Skeletal muscle tissue (tissue), 4 donors: ENCODE results near the gene DGKI. TPM values are rescaled to one million over a fixed set of nuclear protein-coding genes. Genes with fewer than 3 reads are reported as not detected.

Source experiments
- H3K27ac ChIP-seq: one replicate; pipeline ENCODE4 v1.7.0; 2013; ENCODE audit warnings: mild to moderate bottlenecking, low read depth, low read length, inconsistent platforms
- H3K27me3 ChIP-seq, 3 donors: one replicate each; pipeline ENCODE4 v1.7.0; 2013; ENCODE audit warnings: low read length in 3 of 3; ENCODE audit not compliant: control insufficient read depth in 3 of 3, insufficient read depth in 3 of 3
- H3K36me3 ChIP-seq, 3 donors: one replicate each; pipeline ENCODE4 v1.7.0; 2013; ENCODE audit warnings: low read length in 3 of 3; ENCODE audit not compliant: control insufficient read depth in 3 of 3, insufficient read depth in 3 of 3
- H3K4me1 ChIP-seq, 3 donors: one replicate each; pipeline ENCODE4 v1.7.0; 2013; ENCODE audit warnings: low read length in 3 of 3, mild to moderate bottlenecking in 3 of 3; ENCODE audit not compliant: control insufficient read depth in 3 of 3, insufficient read depth in 3 of 3
- H3K4me3 ChIP-seq, 3 donors: one replicate each; pipeline ENCODE4 v1.7.0; 2013; ENCODE audit warnings: low read length in 3 of 3
- H3K9ac ChIP-seq, 3 donors: one replicate each; pipeline ENCODE4 v1.7.0; 2013; ENCODE audit warnings: low read length in 3 of 3, mild to moderate bottlenecking in 3 of 3, moderate library complexity in 2 of 3, low read depth in 1 of 3
- H3K9me3 ChIP-seq, 3 donors: one replicate each; pipeline ENCODE4 v1.7.0; 2013; ENCODE audit warnings: low read length in 3 of 3; ENCODE audit not compliant: control insufficient read depth in 3 of 3
- total RNA-seq: library from RNA; depleted of rRNA; stranded (reverse); fragments of >200 nt; gene quantifications from one replicate; pipeline ENCODE4 v1.2.3, GENCODE V29; 2014
- donor health status: Osteomylitis.

Gene DGKI
- total RNA-seq, 1 donor from 2014 or later, result 1.0 TPM

DNA sequence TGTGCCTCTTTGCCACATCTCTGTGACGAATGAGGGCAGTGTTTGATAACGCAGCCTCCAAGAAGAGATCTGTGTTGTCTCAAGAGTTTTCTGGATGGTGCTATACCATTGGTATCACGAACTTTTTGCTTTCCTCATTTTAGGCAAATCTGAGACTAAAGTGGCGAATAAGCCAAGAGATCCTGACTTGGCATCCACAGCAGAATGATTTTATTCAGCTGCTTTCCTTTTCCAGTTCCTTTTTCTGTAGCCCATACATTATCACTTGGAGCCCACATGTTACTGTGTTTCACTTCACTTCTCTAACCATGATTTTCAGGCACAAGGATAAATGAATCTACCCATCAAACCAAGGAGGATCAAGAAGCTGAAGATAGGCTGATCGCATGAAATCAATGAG lies 325.3 kb downstream of the DGKI start:
- Histone ChIP-seq H3K27ac (no peak overlapping the region), H3K27me3 (no peaks in the 10 kb centered on the region), H3K9ac (no peak overlapping the region), H3K9me3 (no peaks in the 10 kb centered on the region), H3K36me3 (no peaks in the 10 kb centered on the region), H3K4me3 (no peak overlapping the region), H3K4me1 (no peaks in the 10 kb centered on the region)

DNA sequence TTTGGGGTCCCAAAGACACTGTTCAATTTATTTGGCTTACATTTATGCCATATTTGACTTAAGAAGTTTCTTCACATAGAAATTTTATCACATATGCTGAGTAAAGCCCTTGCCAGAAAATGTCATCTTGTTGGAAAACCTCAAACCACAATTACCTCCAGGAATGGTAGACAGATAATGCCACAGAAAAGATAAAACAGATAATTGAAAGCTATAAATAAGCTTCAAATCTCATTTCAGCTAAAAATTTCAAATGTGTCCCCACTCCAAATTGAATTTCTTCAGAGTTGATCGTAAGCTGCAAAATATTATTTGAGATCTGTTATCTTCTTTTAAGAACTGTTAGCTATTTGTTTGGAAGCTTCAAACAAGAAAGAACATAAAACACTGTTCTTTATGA lies 326.8 kb downstream of the DGKI start:
- Histone ChIP-seq H3K36me3 (no peaks in the 10 kb centered on the region), H3K4me1 (no peaks in the 10 kb centered on the region), H3K4me3 (no peak overlapping the region), H3K27ac (no peak overlapping the region), H3K9me3 (no peaks in the 10 kb centered on the region), H3K9ac (no peak overlapping the region), H3K27me3 (no peaks in the 10 kb centered on the region)

DNA sequence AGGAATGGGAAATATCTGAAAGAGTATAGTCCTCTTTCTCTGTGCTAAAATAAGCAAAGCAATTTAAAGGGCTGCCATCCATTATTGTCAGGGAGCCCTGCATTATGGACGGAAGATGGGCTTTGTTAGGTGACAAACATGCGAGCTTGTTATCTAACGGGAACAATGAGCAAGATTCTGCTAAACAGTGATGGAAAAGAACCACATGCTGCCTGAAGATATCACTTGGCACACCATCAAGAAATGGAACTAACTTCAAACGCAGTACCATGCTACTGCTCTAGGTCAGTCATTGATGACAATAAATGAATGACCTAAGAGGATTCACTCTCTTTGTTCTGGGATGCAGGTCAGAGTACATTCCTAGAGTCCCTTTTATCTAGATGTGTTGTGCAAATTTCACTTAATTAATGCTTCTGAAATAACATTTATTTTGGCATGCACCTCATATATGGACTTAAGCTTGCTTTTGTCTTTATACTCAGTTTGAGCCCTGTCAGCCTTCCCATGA lies 327.5 kb downstream of the DGKI start:
- no peak overlapping the region for H3K4me3 ChIP-seq
- no peaks in the 10 kb centered on the region for H3K36me3 ChIP-seq
- H3K4me1 ChIP-seq, result no peaks in the 10 kb centered on the region
- no peak overlapping the region for H3K27ac ChIP-seq
- no peaks in the 10 kb centered on the region for H3K27me3 ChIP-seq
- no peak overlapping the region for H3K9ac ChIP-seq
- H3K9me3 ChIP-seq, result no peaks in the 10 kb centered on the region

- Histone ChIP-seq H3K9me3 (no peaks in the 10 kb centered on the region), H3K27me3 (no peaks in the 10 kb centered on the region), H3K27ac (no peak overlapping the region), H3K36me3 (no peaks in the 10 kb centered on the region), H3K4me1 (no peaks in the 10 kb centered on the region), H3K4me3 (no peak overlapping the region), H3K9ac (no peak overlapping the region)
These were observed 333.7 kb downstream of the DGKI start for GRCh38 chr7:137513091-137513490.

GRCh38 chr7:137507096-137507495 lies 339.7 kb downstream of the DGKI start:
- H3K27ac ChIP-seq, result no peak overlapping the region
- H3K4me1 ChIP-seq, result no peaks in the 10 kb centered on the region
- H3K9me3 ChIP-seq, result no peaks in the 10 kb centered on the region
- H3K4me3 ChIP-seq, result no peak overlapping the region
- H3K36me3 ChIP-seq, result no peaks in the 10 kb centered on the region
- H3K27me3 ChIP-seq, result no peaks in the 10 kb centered on the region
- H3K9ac ChIP-seq, result no peak overlapping the region

DNA sequence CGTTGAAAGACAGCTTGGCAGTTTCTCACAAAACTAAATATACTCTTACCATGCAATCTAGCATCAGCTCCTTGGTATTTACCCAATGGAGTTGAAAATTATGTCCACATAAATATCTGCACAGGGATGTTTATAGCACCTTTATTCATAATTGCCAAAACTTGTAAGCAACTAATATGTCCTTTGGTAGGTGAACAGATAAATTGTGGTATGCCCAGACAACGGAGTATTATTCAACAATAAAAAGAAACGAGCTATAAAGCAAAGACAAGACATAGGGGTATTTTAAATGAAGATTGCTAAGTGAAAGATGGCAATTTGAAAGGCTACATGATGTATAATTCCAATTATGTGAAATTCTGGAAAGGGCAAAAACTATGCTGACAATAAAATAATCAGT lies 340.7 kb downstream of the DGKI start:
- H3K36me3 ChIP-seq, result no peaks in the 10 kb centered on the region
- H3K27ac ChIP-seq, result no peak overlapping the region
- H3K9me3 ChIP-seq, result no peaks in the 10 kb centered on the region
- H3K9ac ChIP-seq, result no peak overlapping the region
- no peak overlapping the region for H3K4me3 ChIP-seq
- H3K4me1 ChIP-seq, result no peaks in the 10 kb centered on the region
- no peaks in the 10 kb centered on the region for H3K27me3 ChIP-seq

DNA sequence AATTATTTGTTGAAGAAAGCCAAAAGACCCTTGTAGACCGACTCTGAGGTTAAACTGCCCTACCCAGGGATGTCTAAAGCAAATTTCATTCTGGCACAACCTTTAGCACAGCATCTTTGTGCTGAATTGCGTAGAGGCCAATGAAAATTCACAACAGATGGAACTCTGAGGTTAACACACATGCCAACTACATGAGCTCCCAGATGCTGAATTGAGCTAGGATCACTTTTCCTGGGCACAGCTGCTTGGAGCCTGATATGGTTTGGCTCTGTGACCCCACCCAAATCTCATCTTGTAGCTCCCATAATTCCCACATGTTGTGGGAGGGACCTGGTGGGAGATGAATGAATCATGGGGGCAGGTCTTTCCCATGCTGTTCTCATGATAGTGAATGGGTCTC lies 345.2 kb downstream of the DGKI start:
- H3K36me3 ChIP-seq, result no peaks in the 10 kb centered on the region
- no peak overlapping the region for H3K4me3 ChIP-seq
- H3K27ac ChIP-seq, result no peak overlapping the region
- no peaks in the 10 kb centered on the region for H3K27me3 ChIP-seq
- H3K9me3 ChIP-seq, result no peaks in the 10 kb centered on the region
- no peaks in the 10 kb centered on the region for H3K4me1 ChIP-seq
- no peak overlapping the region for H3K9ac ChIP-seq

- no peaks in the 10 kb centered on the region for H3K27me3 ChIP-seq
- no peak overlapping the region for H3K4me3 ChIP-seq
- no peak overlapping the region for H3K9ac ChIP-seq
- no peaks in the 10 kb centered on the region for H3K9me3 ChIP-seq
- no peak overlapping the region for H3K27ac ChIP-seq
- H3K36me3 ChIP-seq, result no peaks in the 10 kb centered on the region
- H3K4me1 ChIP-seq, result no peaks in the 10 kb centered on the region
These were observed 353.9 kb downstream of the DGKI start for GRCh38 chr7:137492889-137493288.

GRCh38 chr7:137489880-137490279 lies 356.9 kb downstream of the DGKI start:
- H3K36me3 ChIP-seq, result no peaks in the 10 kb centered on the region
- H3K27me3 ChIP-seq, result no peaks in the 10 kb centered on the region
- H3K27ac ChIP-seq, result no peak overlapping the region
- H3K9ac ChIP-seq, result no peak overlapping the region
- no peak overlapping the region for H3K4me3 ChIP-seq
- H3K4me1 ChIP-seq, result no peaks in the 10 kb centered on the region
- no peaks in the 10 kb centered on the region for H3K9me3 ChIP-seq

GRCh38 chr7:137488038-137488437 lies 358.7 kb downstream of the DGKI start:
- no peaks in the 10 kb centered on the region for H3K27me3 ChIP-seq
- H3K27ac ChIP-seq, result no peak overlapping the region
- H3K9me3 ChIP-seq, result no peaks in the 10 kb centered on the region
- no peaks in the 10 kb centered on the region for H3K4me1 ChIP-seq
- H3K4me3 ChIP-seq, result no peak overlapping the region
- H3K36me3 ChIP-seq, result no peaks in the 10 kb centered on the region
- no peak overlapping the region for H3K9ac ChIP-seq

GRCh38 chr7:137485818-137486217 lies 361.0 kb downstream of the DGKI start:
- H3K27ac ChIP-seq, result no peak overlapping the region
- no peak overlapping the region for H3K9ac ChIP-seq
- H3K4me3 ChIP-seq, result no peak overlapping the region
- no peaks in the 10 kb centered on the region for H3K9me3 ChIP-seq
- H3K4me1 ChIP-seq, result no peaks in the 10 kb centered on the region
- H3K36me3 ChIP-seq, result no peaks in the 10 kb centered on the region
- H3K27me3 ChIP-seq, result no peaks in the 10 kb centered on the region
